Fibroblast of mammary gland (primary cell): ENCODE measurements around the gene HBM.
A peak's percentile ranks its signal among the peaks of the same experiment; 100 is the strongest.

Source experiments
- DNase-seq: peaks from one replicate; pipeline ENCODE4 v3.0.0-alpha.2; 2010; ENCODE audit warnings: low read depth
- H3K4me3 ChIP-seq: 2 replicates; pipeline ENCODE4 v1.5.1; 2011; ENCODE audit warnings: low read depth, mild to moderate bottlenecking, low read length, moderate library complexity; ENCODE audit not compliant: control insufficient read depth
- CTCF ChIP-seq: conservative IDR thresholded peaks from 2 replicates; pipeline ENCODE4 v1.5.1; 2011; ENCODE audit warnings: low read depth, low read length, inconsistent platforms; ENCODE audit not compliant: control insufficient read depth, insufficient read depth

Gene HBM

GRCh38 chr16:179211-180092, 13.7 kb downstream of the HBM start:
- DNase-seq = no peak
- TF ChIP-seq CTCF = no peak
- no peak overlapping the region for H3K4me3 ChIP-seq

- peak within 1 kb of the TSS; percentile 9 for H3K4me3 ChIP-seq
- DNase-seq = no peak
- TF ChIP-seq CTCF = no peak
Observed at GRCh38 chr16:180101-180675, 14.4 kb downstream of the HBM start, which contains the start of gene HBQ1. Gene HBQ1, plus strand, starts transcription at chr16:180459. Its CDS starts 28 bp downstream, at chr16:180487.

- H3K4me3 ChIP-seq = peak overlapping the region; percentile 9
- TF ChIP-seq CTCF = no peak
Observed at GRCh38 chr16:180681-181564, 15.1 kb downstream of the HBM start.

GRCh38 chr16:181565-182021, 15.8 kb downstream of the HBM start:
- peak; percentile 19 for DNase-seq
- no peak overlapping the region for H3K4me3 ChIP-seq
- peak; percentile 63 for TF ChIP-seq CTCF

More at GRCh38 chr16:180681-181564, 15.1 kb downstream of the HBM start:
- peak; percentile 53 for DNase-seq

- no peak overlapping the region for H3K4me3 ChIP-seq
- no peak for DNase-seq
- no peak for TF ChIP-seq CTCF
Observed at GRCh38 chr16:183005-183404, 17.2 kb downstream of the HBM start.

GRCh38 chr16:185213-185612, 19.4 kb downstream of the HBM start:
- no peak overlapping the region for H3K4me3 ChIP-seq
- TF ChIP-seq CTCF = no peak
- DNase-seq = no peak
